Lower leg skin (tissue), 3 donors: Measurements from ENCODE around the gene TUG1.

Experiments used
- CTCF ChIP-seq, 3 donors: fragments of 450-650 bp; IDR thresholded peaks; one replicate each; pipeline ENCODE4 v1.5.1; 2016; ENCODE audit warnings: antibody characterized with exemption in 3 of 3, mild to moderate bottlenecking in 3 of 3, moderate library complexity in 2 of 3
- POLR2A ChIP-seq, 2 donors: fragments of 450-650 bp; IDR thresholded peaks; one replicate each; pipeline ENCODE4 v1.6.1; 2016 to 2017; ENCODE audit warnings: antibody characterized with exemption in 2 of 2, mild to moderate bottlenecking in 1 of 2, moderate library complexity in 1 of 2

GRCh38 chr22:30927806-30928205 lies 41.3 kb upstream of the TUG1 start:
- TF ChIP-seq CTCF (IDR thresholded peaks at IDR 0.05) (no peak), POLR2A (IDR thresholded peaks at IDR 0.05) (no peak)
